ENCODE measurements around the gene GPS1. TPM values are rescaled to one million over a fixed set of nuclear protein-coding genes. Genes with fewer than 3 reads are reported as not detected.

The GPS1 gene
- total RNA-seq (2021) = 166 to 181 TPM (median 167 TPM) in 3 replicates
- Bru-seq, nascent RNA = percentile 61 among the genes with signal in this experiment
- long read RNA-seq, experiment 1, transcript GPS1-226 (13 exons, 1,839 nt) = minor isoform, 89 of 837 reads
- long read RNA-seq, experiment 1, transcript GPS1-202 (14 exons, 1,949 nt) = minor isoform, 33 of 837 reads
- long read RNA-seq, experiment 1, transcript GPS1-201 (13 exons, 1,842 nt) = minor isoform, 57 of 837 reads
- long read RNA-seq, experiment 1, transcript GPS1-208 (13 exons, 1,874 nt) = major isoform, 389 of 837 reads
- long read RNA-seq, experiment 1, partial matches to known transcripts = 94 of 837 reads
- long read RNA-seq, experiment 1, other reads (novel, unspliced or antisense) = 132 of 837 reads
- long read RNA-seq, experiment 2, transcript GPS1-202 (14 exons, 1,949 nt) = minor isoform, 5 of 187 reads
- long read RNA-seq, experiment 2, transcript GPS1-201 (13 exons, 1,842 nt) = minor isoform, 9 of 187 reads
- long read RNA-seq, experiment 2, transcript GPS1-226 (13 exons, 1,839 nt) = minor isoform, 8 of 187 reads
- long read RNA-seq, experiment 2, transcript GPS1-208 (13 exons, 1,874 nt) = major isoform, 53 of 187 reads
- long read RNA-seq, experiment 2, partial matches to known transcripts = 62 of 187 reads
- long read RNA-seq, experiment 2, other reads (novel, unspliced or antisense) = 42 of 187 reads
- long read RNA-seq, experiment 3, transcript GPS1-208 (13 exons, 1,874 nt) = major isoform, 133 of 241 reads
- long read RNA-seq, experiment 3, transcript GPS1-226 (13 exons, 1,839 nt) = minor isoform, 29 of 241 reads
- long read RNA-seq, experiment 3, transcript GPS1-202 (14 exons, 1,949 nt) = minor isoform, 5 of 241 reads
- long read RNA-seq, experiment 3, transcript GPS1-201 (13 exons, 1,842 nt) = minor isoform, 23 of 241 reads
- long read RNA-seq, experiment 3, partial matches to known transcripts = 12 of 241 reads
- long read RNA-seq, experiment 3, other reads (novel, unspliced or antisense) = 32 of 241 reads

DNA sequence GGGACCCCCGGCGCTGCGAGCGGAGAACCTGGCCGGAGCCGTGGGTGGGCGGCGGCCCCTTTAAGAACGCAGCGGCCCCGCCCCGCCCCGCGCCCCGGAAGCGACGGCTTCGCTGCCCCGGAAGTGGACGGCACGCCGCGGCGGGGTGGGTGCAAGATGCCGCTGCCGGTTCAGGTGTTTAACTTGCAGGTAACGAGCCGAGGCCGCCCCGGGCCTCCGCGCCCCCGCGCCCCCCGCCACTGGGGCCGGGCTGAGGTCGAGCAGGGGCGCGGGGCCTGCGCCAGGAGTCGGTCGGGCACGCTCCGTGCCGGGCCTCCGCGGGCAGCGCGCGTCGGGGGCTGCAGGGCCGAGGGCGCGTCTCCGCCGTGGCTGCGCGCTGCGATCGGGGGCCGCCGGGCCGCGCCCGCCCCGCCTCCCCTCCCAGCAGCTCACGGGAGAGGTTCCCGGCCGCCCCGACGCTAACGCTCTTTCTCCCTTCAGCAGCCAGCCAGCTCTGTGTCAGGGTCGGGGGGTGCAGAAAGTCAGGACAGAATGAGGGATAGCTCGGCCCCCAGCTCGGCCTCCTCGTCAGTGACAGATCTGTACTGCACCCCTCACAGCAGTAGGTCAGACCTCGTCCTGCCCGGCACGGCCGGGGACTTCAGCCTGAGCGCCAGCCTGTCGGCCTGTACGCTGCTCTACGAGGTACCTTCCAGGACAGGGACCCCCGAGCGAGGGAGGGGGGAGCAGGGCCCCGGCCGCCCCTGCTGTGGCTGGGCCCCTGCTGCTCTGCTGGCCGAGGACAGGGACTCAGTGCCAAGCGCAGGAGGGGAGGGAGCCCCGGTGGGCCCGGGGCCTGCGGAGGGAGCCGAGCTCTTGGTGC, at the start of gene GPS1, which contains the start of gene RFNG:
Gene GPS1 (plus strand): TSS at position 123 of the 862 bp plus-strand sequence. CDS start 34 bp downstream, at position 157.
Gene RFNG (minus strand): TSS at position 36 of the 862 bp plus-strand sequence. CDS start 45 bp downstream, outside the sequence.
- Mint-ChIP-seq H3K4me1 (peaks cover 4% of the 10 kb centered on the region), H3K27me3 (ENCODE audit: low read depth) (no peaks in the 10 kb centered on the region), H3K4me3 (peak within 1 kb of the TSS; percentile 89), H3K9me3 (no peaks in the 10 kb centered on the region), H3K27ac (peak within 1 kb of the TSS; percentile 79), H3K36me3 (peaks cover 13% of the 10 kb centered on the region; the same call in 1 of the 2 replicates)
- DNase-seq (ENCODE audit: low spot score) (peak; percentile 71), ATAC-seq (peak; percentile 63)
- ChIA-PET CTCF (interaction anchor here (0.5 to 5.8 kb wide), 5 partner anchors 14 to 665 kb away, joined by 3 to 31 read pairs (median 3); partner anchors contain the start of genes DCXR, FASN, FN3KRP and RAC3), POLR2A (interaction anchor here (0.5 to 1.8 kb wide), 3 partner anchors 15 to 341 kb away, joined by 4 to 6 read pairs (median 5); partner anchors contain the start of gene DCXR)
- TF ChIP-seq TCF7 (CRISPR knock-in tag; IDR thresholded peaks at IDR 0.05; ENCODE audit: low read depth) = peak; percentile 31; the same call in 1 of the 2 replicates
- peak; percentile 57; the same call in 1 of the 2 replicates for TF ChIP-seq CREM (CRISPR knock-in tag; IDR thresholded peaks at IDR 0.05)
- peak; percentile 64 for TF ChIP-seq FOXK1 (CRISPR knock-in tag; IDR thresholded peaks at IDR 0.05)
- TF ChIP-seq NFE2L1 (CRISPR knock-in tag; IDR thresholded peaks at IDR 0.05) = no peak
- TF ChIP-seq ESRRA (CRISPR knock-in tag; IDR thresholded peaks at IDR 0.05; ENCODE audit: borderline replicate concordance) = no peak
- peak; percentile 91 for TF ChIP-seq NR2C2 (CRISPR knock-in tag; IDR thresholded peaks at IDR 0.05)
- TF ChIP-seq STAT6 (CRISPR knock-in tag; conservative IDR thresholded peaks at IDR 0.05; ENCODE audit: low read depth) = no peak
- no peak for TF ChIP-seq ZNF396 (CRISPR knock-in tag; IDR thresholded peaks at IDR 0.05; ENCODE audit: borderline replicate concordance)
- TF ChIP-seq CDX4 (CRISPR knock-in tag; IDR thresholded peaks at IDR 0.05; ENCODE audit: borderline replicate concordance) = no peak
- TF ChIP-seq ZNF317 (CRISPR knock-in tag; IDR thresholded peaks at IDR 0.05; ENCODE audit: borderline replicate concordance, low read depth) = no peak
- peak; percentile 36; the same call in 1 of the 2 replicates for TF ChIP-seq TEAD1 (CRISPR knock-in tag; IDR thresholded peaks at IDR 0.05)
- TF ChIP-seq SP1 (CRISPR knock-in tag; conservative IDR thresholded peaks at IDR 0.05) = peak; percentile 87
- TF ChIP-seq, protein P1, sequence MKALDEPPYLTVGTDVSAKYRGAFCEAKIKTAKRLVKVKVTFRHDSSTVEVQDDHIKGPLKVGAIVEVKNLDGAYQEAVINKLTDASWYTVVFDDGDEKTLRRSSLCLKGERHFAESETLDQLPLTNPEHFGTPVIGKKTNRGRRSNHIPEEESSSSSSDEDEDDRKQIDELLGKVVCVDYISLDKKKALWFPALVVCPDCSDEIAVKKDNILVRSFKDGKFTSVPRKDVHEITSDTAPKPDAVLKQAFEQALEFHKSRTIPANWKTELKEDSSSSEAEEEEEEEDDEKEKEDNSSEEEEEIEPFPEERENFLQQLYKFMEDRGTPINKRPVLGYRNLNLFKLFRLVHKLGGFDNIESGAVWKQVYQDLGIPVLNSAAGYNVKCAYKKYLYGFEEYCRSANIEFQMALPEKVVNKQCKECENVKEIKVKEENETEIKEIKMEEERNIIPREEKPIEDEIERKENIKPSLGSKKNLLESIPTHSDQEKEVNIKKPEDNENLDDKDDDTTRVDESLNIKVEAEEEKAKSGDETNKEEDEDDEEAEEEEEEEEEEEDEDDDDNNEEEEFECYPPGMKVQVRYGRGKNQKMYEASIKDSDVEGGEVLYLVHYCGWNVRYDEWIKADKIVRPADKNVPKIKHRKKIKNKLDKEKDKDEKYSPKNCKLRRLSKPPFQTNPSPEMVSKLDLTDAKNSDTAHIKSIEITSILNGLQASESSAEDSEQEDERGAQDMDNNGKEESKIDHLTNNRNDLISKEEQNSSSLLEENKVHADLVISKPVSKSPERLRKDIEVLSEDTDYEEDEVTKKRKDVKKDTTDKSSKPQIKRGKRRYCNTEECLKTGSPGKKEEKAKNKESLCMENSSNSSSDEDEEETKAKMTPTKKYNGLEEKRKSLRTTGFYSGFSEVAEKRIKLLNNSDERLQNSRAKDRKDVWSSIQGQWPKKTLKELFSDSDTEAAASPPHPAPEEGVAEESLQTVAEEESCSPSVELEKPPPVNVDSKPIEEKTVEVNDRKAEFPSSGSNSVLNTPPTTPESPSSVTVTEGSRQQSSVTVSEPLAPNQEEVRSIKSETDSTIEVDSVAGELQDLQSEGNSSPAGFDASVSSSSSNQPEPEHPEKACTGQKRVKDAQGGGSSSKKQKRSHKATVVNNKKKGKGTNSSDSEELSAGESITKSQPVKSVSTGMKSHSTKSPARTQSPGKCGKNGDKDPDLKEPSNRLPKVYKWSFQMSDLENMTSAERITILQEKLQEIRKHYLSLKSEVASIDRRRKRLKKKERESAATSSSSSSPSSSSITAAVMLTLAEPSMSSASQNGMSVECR (CRISPR knock-in tag; IDR thresholded peaks at IDR 0.05; ENCODE audit: borderline replicate concordance) = no peak
